ENCODE data around the gene SEC22C.
A peak's percentile ranks its signal among the peaks of the same experiment; 100 is the strongest.

SEC22C gene

DNA sequence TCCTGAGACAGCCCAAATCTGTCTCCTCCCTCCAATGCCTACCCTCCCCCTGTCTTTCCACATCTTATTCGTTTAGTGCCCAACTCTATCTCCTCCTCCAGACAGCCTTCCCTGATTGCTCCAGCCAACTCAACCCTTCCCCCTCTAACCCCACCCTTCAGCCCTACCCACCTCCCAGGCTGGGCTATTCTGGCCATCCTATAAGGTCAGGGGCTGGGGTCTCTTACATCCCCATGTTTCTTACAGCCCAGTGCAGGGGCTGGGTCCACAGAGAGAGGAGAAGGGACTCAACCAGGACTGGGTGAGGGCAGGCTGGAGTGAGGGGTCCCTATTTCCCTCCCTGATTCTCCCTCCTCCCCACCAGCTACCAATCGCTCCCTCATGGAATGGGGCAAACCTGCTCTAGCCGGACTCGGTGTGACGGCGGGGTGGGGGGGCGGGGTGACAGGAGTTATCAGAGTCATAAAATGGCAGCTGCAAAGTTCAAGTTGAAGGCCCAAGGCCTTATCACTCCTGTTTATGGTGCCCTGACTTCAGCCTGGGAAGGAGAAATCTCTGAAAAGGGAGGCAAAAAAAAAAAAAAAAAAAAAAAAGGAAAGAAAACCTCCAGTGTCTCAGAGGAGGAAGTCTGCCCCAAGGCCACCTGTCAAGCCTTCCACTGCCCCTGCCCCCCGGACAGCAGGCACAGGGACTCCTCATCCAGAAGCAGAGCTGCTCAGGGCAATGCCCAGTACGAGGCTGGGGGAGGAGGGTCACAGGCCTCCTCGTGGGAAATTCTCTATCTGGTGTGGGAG lies 77.2 kb downstream of the SEC22C start:
- no peak for TF ChIP-seq CTCF (IDR thresholded peaks at IDR 0.05; ENCODE audit: insufficient read depth, low read depth, low read length, missing control alignments)
- DNase-seq (ENCODE audit: low read depth), result no peak
- H3K4me3 ChIP-seq (ENCODE audit: low read length), result no peak overlapping the region

DNA sequence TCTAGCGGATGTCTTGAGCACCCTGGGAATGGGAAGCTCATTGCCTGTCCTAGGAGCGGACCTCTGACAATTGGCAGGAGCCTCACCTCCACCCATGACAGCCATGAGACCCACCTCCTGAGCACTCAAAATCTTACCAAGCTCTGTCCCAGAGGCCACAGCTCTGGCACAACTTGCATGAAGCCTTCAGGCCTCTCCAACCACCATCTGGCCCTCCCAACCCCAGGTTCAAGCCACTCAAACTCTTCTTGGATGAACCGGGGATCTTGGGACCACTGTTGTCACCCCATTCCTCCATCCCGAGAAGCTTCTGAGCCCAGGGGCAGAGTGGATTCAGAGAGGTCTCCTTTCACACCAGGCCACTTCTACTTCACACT lies 77.8 kb downstream of the SEC22C start:
- DNase-seq (ENCODE audit: low read depth), result no peak
- no peak for TF ChIP-seq CTCF (IDR thresholded peaks at IDR 0.05; ENCODE audit: insufficient read depth, low read depth, low read length, missing control alignments)
- no peak overlapping the region for H3K4me3 ChIP-seq (ENCODE audit: low read length)

GRCh38 chr3:42503251-42503924 lies 78.4 kb downstream of the SEC22C start:
- no peak for TF ChIP-seq CTCF (IDR thresholded peaks at IDR 0.05; ENCODE audit: insufficient read depth, low read depth, low read length, missing control alignments)
- H3K4me3 ChIP-seq (ENCODE audit: low read length), result peak overlapping the region; percentile 48
- no peak for DNase-seq (ENCODE audit: low read depth)

DNA sequence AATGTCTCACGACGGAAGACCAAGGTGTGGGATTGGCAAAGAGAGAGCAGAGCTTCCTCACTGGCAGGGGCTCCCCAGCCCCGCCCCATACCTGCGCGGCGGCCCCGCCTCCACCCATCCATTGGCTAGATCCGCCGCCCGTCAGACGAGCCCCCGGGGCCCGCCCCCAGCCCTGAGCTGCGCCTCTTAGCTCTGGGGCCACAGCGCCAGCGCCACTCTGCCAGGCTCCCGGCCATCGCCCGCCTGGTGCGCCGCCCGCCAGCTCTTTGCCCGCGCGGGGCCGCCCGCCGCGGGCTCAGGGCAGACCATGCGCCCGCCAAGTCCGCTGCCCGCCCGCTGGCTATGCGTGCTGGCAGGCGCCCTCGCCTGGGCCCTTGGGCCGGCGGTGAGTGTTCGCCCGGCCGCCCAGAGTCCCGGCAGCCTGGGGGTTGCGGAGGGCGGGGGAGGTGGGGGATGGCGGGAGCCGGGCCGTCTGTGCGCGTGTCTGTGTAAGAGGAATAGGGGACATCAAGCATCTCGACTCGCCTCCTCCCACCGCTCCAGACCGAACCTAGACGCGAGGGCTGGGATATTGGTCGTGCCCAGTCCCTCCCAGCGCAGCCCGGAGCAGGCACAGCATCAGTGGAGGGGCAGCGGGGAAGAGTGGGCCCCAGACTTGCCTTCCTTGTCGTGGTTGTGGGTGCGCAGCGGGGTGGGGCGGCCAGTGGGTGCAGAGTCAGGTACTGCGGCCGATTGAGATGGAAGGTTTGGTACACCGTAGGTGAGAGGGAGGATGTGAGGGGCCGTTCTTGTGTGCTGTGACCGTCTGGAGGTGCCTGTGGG lies 79.1 kb downstream of the SEC22C start, which contains the start of gene VIPR1:
Gene VIPR1 (plus strand): TSS at position 215 of the 822 bp plus-strand sequence. CDS start 93 bp downstream, at position 308.
- H3K4me3 ChIP-seq (ENCODE audit: low read length), result peak within 1 kb of the TSS; percentile 48
- peak; percentile 92 for DNase-seq (ENCODE audit: low read depth)
- no peak for TF ChIP-seq CTCF (IDR thresholded peaks at IDR 0.05; ENCODE audit: insufficient read depth, low read depth, low read length, missing control alignments)

GRCh38 chr3:42501681-42502428 lies 79.9 kb downstream of the SEC22C start:
- peak; percentile 75 for DNase-seq (ENCODE audit: low read depth)
- peak; percentile 74 for TF ChIP-seq CTCF (IDR thresholded peaks at IDR 0.05; ENCODE audit: insufficient read depth, low read depth, low read length, missing control alignments)

DNA sequence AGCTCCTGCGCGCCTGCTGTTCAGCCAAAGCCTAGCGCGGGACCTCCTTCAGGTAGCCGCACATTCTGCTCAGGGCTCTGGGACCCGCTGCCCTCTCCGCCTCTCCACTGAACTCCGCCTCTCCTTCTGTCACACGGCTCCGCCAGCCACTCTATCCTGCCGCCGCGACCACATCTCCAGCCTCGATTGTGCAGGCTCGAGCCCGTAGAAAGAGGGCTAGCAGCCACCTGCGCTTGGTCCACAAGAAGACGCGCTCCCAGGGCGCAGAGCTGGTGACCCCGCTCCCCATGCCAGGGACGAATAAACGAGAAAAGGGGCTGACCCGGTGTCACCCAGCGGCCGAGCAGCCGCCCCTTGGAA lies 80.5 kb downstream of the SEC22C start:
- no peak for TF ChIP-seq CTCF (IDR thresholded peaks at IDR 0.05; ENCODE audit: insufficient read depth, low read depth, low read length, missing control alignments)
- H3K4me3 ChIP-seq (ENCODE audit: low read length), result peak overlapping the region; percentile 48
- DNase-seq (ENCODE audit: low read depth), result no peak

More at GRCh38 chr3:42501681-42502428, 79.9 kb downstream of the SEC22C start:
- peak overlapping the region; percentile 48 for H3K4me3 ChIP-seq (ENCODE audit: low read length)
